Loucy (cell line): ENCODE results near the gene STX16.

ENCODE experiments used
- EZH2phosphoT487 ChIP-seq: fragments of 200-600 bp; IDR thresholded peaks from 2 replicates; pipeline ENCODE4 v1.6.1; 2018; ENCODE audit warnings: antibody characterized with exemption, mild to moderate bottlenecking, moderate library complexity, borderline replicate concordance
- TF ChIP-seq, protein P1 (sequence below): fragments of 200-600 bp; sonication (generic); conservative IDR thresholded peaks from 2 replicates; pipeline ENCODE4 v1.5.1; 2014; ENCODE audit warnings: mild to moderate bottlenecking, antibody characterized with exemption, low read length

DNA sequence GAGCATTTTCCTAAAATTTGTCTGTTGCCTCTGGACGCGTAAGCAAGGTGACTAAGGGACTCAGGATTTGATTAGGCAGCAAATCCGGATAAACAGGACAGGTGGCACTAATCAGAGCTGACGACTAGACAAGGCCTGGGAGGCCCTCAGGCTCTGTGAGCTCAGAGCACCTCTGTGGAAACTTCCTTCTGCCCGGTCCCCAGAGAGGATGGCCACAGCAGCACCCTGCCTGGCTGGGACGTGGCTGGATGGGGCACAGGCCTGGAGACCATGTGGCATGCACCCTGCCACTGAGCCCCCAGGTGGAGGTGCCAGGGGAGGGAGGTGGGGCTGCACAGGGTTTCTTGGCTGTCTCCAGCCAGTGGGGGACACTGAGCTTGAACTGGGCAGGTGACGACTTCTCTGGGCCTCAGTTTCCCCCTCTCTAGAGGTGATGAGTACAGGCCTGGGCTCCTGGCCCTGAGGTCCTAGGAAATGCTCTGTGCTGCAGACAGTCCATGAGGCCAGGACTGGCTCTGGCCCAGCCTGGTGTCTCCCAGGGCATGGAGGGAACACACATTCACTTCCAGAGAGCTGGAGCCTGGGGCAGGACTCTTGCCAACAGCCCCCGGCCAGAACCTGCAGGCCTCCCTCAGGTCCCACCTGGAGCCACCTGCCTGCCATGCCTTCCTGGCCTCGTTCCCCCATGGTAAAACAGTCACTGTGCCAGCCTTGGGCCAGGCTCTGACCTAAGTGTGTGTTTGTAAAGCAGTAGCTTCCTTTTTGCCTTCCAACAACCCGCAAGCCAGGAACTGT lies 39.6 kb upstream of the STX16 start:
- TF ChIP-seq, protein P1, sequence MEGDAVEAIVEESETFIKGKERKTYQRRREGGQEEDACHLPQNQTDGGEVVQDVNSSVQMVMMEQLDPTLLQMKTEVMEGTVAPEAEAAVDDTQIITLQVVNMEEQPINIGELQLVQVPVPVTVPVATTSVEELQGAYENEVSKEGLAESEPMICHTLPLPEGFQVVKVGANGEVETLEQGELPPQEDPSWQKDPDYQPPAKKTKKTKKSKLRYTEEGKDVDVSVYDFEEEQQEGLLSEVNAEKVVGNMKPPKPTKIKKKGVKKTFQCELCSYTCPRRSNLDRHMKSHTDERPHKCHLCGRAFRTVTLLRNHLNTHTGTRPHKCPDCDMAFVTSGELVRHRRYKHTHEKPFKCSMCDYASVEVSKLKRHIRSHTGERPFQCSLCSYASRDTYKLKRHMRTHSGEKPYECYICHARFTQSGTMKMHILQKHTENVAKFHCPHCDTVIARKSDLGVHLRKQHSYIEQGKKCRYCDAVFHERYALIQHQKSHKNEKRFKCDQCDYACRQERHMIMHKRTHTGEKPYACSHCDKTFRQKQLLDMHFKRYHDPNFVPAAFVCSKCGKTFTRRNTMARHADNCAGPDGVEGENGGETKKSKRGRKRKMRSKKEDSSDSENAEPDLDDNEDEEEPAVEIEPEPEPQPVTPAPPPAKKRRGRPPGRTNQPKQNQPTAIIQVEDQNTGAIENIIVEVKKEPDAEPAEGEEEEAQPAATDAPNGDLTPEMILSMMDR, result no peak
- TF ChIP-seq EZH2phosphoT487, result no peak
